Measurements from ENCODE around the gene ECE2. TPM values are rescaled to one million over a fixed set of nuclear protein-coding genes. Genes with fewer than 3 reads are reported as not detected.
"Not testable (repeated sequence)": the region's sequence is repeated elsewhere in the genome, so short reads cannot be mapped to it uniquely, and the experiment has no call there.

Gene ECE2
- polyA plus RNA-seq, 10 donors: 0.16 TPM; not detected in 9

- DNase-seq: not testable (repeated sequence)
These were observed 8.6 kb upstream of the ECE2 start for GRCh38 chr3:184267249-184267648.

GRCh38 chr3:184272269-184272668, 3.6 kb upstream of the ECE2 start:
- DNase-seq: no peak

- no peak for DNase-seq
These were observed 481 bp upstream of the ECE2 start for GRCh38 chr3:184275381-184275701.

GRCh38 chr3:184277366-184277765, 1.5 kb downstream of the ECE2 start:
- DNase-seq: no peak

- no peak for DNase-seq
These were observed 7.1 kb downstream of the ECE2 start for GRCh38 chr3:184282941-184283340.

GRCh38 chr3:184283681-184284080, 7.9 kb downstream of the ECE2 start:
- no peak for DNase-seq

GRCh38 chr3:184284696-184285095, 8.9 kb downstream of the ECE2 start:
- DNase-seq: peak; percentile 62 to 90 (median 89)

GRCh38 chr3:184289426-184289938, 13.7 kb downstream of the ECE2 start:
- peak in 2 of 3 donors; percentile 15 to 34 for DNase-seq

- no peak for DNase-seq
These were observed 14.5 kb downstream of the ECE2 start for GRCh38 chr3:184290331-184290730.

GRCh38 chr3:184291044-184291737, 15.4 kb downstream of the ECE2 start:
- no peak for DNase-seq

- DNase-seq: no peak
These were observed 16.1 kb downstream of the ECE2 start for GRCh38 chr3:184291738-184292445.

GRCh38 chr3:184295771-184296170, 19.9 kb downstream of the ECE2 start:
- no peak for DNase-seq

- no peak for DNase-seq
These were observed 20.8 kb downstream of the ECE2 start for GRCh38 chr3:184296616-184297015.

GRCh38 chr3:184298759-184299487, 23.1 kb downstream of the ECE2 start, which contains the start of gene PSMD2:
Gene PSMD2 (plus strand): TSS chr3:184299241. CDS start chr3:184299267, 26 bp downstream.
- peak; percentile 97 to 98 (median 97) for DNase-seq

- DNase-seq: no peak
These were observed 23.9 kb downstream of the ECE2 start for GRCh38 chr3:184299488-184300377.

- DNase-seq: no peak
These were observed 24.5 kb downstream of the ECE2 start for GRCh38 chr3:184300378-184300720.

- DNase-seq: no peak
These were observed 29.8 kb downstream of the ECE2 start for GRCh38 chr3:184305577-184305976.

- no peak for DNase-seq
These were observed 30.6 kb downstream of the ECE2 start for GRCh38 chr3:184306341-184306972.

GRCh38 chr3:184307915-184308314, 32.1 kb downstream of the ECE2 start:
- DNase-seq: no peak

GRCh38 chr3:184308744-184309143, 32.9 kb downstream of the ECE2 start:
- no peak for DNase-seq

GRCh38 chr3:184311633-184312032, 35.8 kb downstream of the ECE2 start:
- DNase-seq: no peak
